Calu3 (cell line): ENCODE results near the gene ITGA11. TPM values are rescaled to one million over a fixed set of nuclear protein-coding genes. Genes with fewer than 3 reads are reported as not detected.

Experiments used
- BruUV-seq: library from RNA; stranded (reverse); fragments of 400-500 nt; replicated peaks from 2 replicates; lab custom pipeline; 2021; lab: Mats Ljungman, UMichigan
- CTCF ChIA-PET: fragments of 300-600 bp; sonication (Branson Sonifier 250); formaldehyde crosslinking; loops from one replicate; lab custom pipeline; 2022; ENCODE audit warnings: antibody characterized with exemption; lab: Charles Lee
- DNase-seq: peaks from one replicate; pipeline ENCODE4 v3.0.0; 2022
- H3K27ac Mint-ChIP-seq: one replicate; pipeline ENCODE4 v1.8.0; 2022; ENCODE audit warnings: mixed read lengths; ENCODE audit not compliant: unreplicated experiment
- H3K27me3 Mint-ChIP-seq: one replicate; pipeline ENCODE4 v1.8.0; 2022; ENCODE audit warnings: mixed read lengths; ENCODE audit not compliant: unreplicated experiment
- H3K36me3 Mint-ChIP-seq: one replicate; pipeline ENCODE4 v1.8.0; 2022; ENCODE audit warnings: mild to moderate bottlenecking, moderate library complexity, mixed read lengths; ENCODE audit not compliant: insufficient read depth, unreplicated experiment
- H3K4me1 Mint-ChIP-seq: one replicate; pipeline ENCODE4 v1.8.0; 2022; ENCODE audit warnings: mild to moderate bottlenecking, low read depth, mixed read lengths; ENCODE audit not compliant: unreplicated experiment
- H3K4me3 Mint-ChIP-seq: one replicate; pipeline ENCODE4 v1.8.0; 2022; ENCODE audit warnings: mild to moderate bottlenecking, low read depth, moderate library complexity, mixed read lengths; ENCODE audit not compliant: unreplicated experiment
- H3K9me3 Mint-ChIP-seq: one replicate; pipeline ENCODE4 v1.8.0; 2022; ENCODE audit warnings: low read depth, mixed read lengths; ENCODE audit not compliant: unreplicated experiment
- intact Hi-C: fragments of 100-400 bp; cut with micrococcal nuclease; formaldehyde crosslinking; loops from one replicate; pipeline ENCODE4 v1.10.0; 2022; ENCODE audit not compliant: unreplicated experiment
- total RNA-seq: library from RNA; stranded (reverse); gene quantifications from 2 replicates; pipeline ENCODE4 v1.2.3, GENCODE V29; 2022
- TF ChIP-seq, protein P1 (sequence below): fragments of 200-600 bp; IDR thresholded peaks from one replicate; pipeline ENCODE4 v1.8.0; 2022; ENCODE audit warnings: antibody characterized with exemption; ENCODE audit not compliant: unreplicated experiment

Gene ITGA11
- total RNA-seq, 1 experiment from 2014 or later: not detected

- intact Hi-C loops: no loop called here
- Mint-ChIP-seq H3K4me3 (no peak overlapping the region), H3K9me3 (no peaks in the 10 kb centered on the region), H3K36me3 (no peaks in the 10 kb centered on the region), H3K4me1 (no peaks in the 10 kb centered on the region), H3K27ac (no peak overlapping the region), H3K27me3 (peaks cover 78% of the 10 kb centered on the region)
- TF ChIP-seq, protein P1, sequence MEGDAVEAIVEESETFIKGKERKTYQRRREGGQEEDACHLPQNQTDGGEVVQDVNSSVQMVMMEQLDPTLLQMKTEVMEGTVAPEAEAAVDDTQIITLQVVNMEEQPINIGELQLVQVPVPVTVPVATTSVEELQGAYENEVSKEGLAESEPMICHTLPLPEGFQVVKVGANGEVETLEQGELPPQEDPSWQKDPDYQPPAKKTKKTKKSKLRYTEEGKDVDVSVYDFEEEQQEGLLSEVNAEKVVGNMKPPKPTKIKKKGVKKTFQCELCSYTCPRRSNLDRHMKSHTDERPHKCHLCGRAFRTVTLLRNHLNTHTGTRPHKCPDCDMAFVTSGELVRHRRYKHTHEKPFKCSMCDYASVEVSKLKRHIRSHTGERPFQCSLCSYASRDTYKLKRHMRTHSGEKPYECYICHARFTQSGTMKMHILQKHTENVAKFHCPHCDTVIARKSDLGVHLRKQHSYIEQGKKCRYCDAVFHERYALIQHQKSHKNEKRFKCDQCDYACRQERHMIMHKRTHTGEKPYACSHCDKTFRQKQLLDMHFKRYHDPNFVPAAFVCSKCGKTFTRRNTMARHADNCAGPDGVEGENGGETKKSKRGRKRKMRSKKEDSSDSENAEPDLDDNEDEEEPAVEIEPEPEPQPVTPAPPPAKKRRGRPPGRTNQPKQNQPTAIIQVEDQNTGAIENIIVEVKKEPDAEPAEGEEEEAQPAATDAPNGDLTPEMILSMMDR: no peak
- no TSS peak for BruUV-seq
- DNase-seq: no peak
- CTCF ChIA-PET: no interaction called here
Observed at GRCh38 chr15:68379058-68379758, 52.8 kb downstream of the ITGA11 start.

- CTCF ChIA-PET: no interaction called here
- H3K27me3 Mint-ChIP-seq: peaks cover 78% of the 10 kb centered on the region
- intact Hi-C loops: no loop called here
- H3K4me1 Mint-ChIP-seq: no peaks in the 10 kb centered on the region
- no TSS peak for BruUV-seq
- TF ChIP-seq, protein P1: no peak
- no peak for DNase-seq
- H3K9me3 Mint-ChIP-seq: no peaks in the 10 kb centered on the region
- no peak overlapping the region for H3K4me3 Mint-ChIP-seq
- no peak overlapping the region for H3K27ac Mint-ChIP-seq
- no peaks in the 10 kb centered on the region for H3K36me3 Mint-ChIP-seq
Observed at GRCh38 chr15:68378595-68378994, 53.4 kb downstream of the ITGA11 start.

- intact Hi-C loops: no loop called here
- no peak overlapping the region for H3K27ac Mint-ChIP-seq
- no peaks in the 10 kb centered on the region for H3K36me3 Mint-ChIP-seq
- BruUV-seq: no TSS peak
- CTCF ChIA-PET: no interaction called here
- no peaks in the 10 kb centered on the region for H3K4me1 Mint-ChIP-seq
- no peak for DNase-seq
- TF ChIP-seq, protein P1: no peak
- peaks cover 77% of the 10 kb centered on the region for H3K27me3 Mint-ChIP-seq
- no peak overlapping the region for H3K4me3 Mint-ChIP-seq
- no peaks in the 10 kb centered on the region for H3K9me3 Mint-ChIP-seq
Observed at GRCh38 chr15:68377766-68378165, 54.2 kb downstream of the ITGA11 start.

GRCh38 chr15:68376447-68377060 lies 55.4 kb downstream of the ITGA11 start:
- Mint-ChIP-seq H3K27ac (no peak overlapping the region), H3K9me3 (no peaks in the 10 kb centered on the region), H3K4me1 (no peaks in the 10 kb centered on the region), H3K36me3 (no peaks in the 10 kb centered on the region), H3K27me3 (peaks cover 65% of the 10 kb centered on the region), H3K4me3 (no peak overlapping the region)
- no peak for DNase-seq
- TF ChIP-seq, protein P1: no peak
- BruUV-seq: no TSS peak
- intact Hi-C loops: no loop called here
- CTCF ChIA-PET: interaction anchor here (0.7 kb wide), 1 partner anchor 38 kb away, joined by 4 read pairs; no protein-coding TSS in a partner anchor
